Measurements from ENCODE around the gene EHD1.

EHD1 gene

DNA sequence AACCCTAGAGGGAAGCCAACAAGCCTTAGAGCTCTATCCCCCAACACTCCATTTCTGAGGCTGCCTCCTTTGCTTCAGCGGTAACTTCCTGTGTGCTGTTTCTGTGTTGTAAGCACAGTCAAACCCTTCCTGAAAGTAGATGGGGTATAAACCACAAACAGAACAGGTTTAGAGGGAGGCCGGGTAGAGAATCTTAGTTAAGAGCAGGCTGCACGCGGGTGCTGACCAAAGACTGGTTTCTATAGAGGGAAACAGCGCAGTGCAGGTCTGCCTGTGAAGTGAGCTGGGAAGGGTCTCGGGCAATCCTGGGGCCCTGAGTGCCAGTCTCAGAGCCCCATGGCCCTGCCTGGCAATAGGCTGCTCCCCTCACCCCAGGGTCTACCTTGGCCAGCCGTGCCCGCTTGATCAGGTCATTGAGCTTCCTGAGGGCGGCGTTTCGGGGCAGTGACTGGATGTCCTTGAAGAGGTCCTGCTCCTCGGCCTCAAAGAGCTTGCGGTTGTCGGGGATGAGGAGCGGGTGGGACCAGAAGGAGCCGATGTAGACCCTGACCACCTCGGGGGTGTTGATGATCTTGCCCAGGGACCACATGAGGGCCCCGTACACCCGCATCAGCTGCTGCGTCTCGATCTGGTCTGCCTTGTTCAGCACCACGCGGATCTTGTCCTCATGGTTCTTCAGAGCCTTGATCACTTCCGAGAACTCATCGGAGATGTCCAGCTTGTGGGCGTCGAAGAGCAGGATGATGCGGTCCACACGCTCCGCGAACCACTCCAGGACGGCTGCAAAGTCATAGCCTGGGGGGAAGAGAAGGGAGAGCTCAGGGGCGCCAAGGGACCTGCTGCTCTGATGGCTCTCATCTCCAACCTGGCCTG is 18.6 kb downstream of the EHD1 start:
- DNase-seq (ENCODE audit: insufficient read length, low spot score) (no peak), FAIRE-seq (no peak)

DNA sequence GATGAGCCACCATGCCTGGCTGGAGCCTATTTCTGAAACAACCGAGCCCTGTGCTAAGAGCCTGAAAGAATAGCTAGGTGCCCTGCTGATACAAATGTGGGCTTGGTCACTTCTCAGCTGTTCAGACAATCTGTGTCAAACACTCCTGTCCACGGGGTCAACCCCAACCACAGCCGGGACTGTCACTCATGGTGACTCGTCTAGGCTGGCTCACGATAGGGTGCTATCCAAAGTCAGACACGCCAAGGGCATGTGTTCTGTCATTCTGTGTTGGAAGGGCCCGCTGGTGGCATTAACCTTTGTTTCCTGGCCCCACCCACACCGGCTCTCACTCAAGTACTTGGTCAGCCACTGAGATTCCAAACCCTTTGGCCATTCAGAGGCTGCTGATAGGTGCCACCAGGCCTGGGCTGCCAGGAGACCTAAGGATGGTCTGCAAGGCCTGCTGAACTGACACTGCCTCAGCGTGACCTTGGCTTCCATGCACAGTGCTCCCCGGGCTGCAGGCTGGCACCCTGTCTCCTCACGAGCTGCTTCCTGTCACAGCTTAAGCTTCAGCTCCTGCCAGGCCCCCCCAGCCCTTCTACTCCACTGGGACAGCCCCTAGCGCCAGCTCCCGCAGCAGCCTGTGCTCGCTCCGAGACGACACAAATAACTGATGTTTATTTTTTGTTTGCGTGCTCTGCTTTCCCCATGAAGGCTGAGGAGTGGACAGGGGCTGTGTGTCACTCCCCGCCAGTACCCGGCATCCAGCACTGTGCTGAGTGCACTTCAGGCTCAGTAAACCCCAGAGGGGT is 19.8 kb downstream of the EHD1 start:
- DNase-seq (ENCODE audit: insufficient read length, low spot score) (no peak), FAIRE-seq (no peak)

DNA sequence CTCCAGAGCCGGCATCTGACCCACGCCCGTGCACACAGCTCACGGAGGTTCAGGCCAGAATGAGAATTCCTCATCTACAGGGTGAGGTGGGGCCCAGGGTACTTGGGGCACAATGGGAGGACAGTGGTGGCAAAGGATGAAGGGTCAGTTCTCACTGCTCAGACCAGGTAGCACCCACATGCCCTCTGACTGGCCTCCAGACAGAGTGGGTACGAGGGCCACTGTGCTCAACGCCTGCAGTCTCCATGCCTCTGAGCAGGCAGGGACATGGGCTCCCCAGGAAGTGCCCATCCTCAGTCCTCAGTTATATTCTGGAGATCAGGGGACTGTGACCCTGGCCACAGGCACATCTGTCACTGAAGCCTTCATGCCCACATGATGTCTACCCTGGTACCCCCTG is 20.9 kb downstream of the EHD1 start:
- DNase-seq (ENCODE audit: insufficient read length, low spot score) (no peak), FAIRE-seq (no peak)

GRCh38 chr11:64856382-64857227 is 21.8 kb downstream of the EHD1 start:
- peak; percentile 53 for DNase-seq (ENCODE audit: insufficient read length, low spot score)

GRCh38 chr11:64855596-64856304 is 22.7 kb downstream of the EHD1 start:
- FAIRE-seq (no peak), DNase-seq (ENCODE audit: insufficient read length, low spot score) (no peak)

More at GRCh38 chr11:64856382-64857227, 21.8 kb downstream of the EHD1 start:
- FAIRE-seq: peak; percentile 60

GRCh38 chr11:64854534-64855502 is 23.6 kb downstream of the EHD1 start:
- DNase-seq (ENCODE audit: insufficient read length, low spot score) (peak; percentile 91), FAIRE-seq (peak; percentile 82)

DNA sequence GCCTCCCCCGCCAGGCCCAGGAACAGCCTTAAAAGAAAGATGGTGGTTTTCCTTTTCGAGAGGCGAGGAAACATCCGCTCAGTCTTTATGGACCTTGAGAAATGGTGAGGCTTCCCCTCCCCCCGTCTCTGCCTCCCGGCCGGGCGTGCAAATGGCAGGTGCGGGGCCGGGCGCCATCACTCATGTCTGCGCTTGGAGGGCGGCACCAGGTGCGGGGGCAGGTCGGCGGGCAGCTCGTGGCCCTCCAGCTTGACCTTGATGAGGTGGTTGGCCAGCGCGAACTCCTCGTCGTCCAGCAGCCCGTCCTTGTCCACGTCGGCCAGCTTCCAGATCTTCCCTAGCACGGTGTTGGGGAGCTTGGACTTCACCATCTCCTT is 24.3 kb downstream of the EHD1 start:
- FAIRE-seq (peak; percentile 48), DNase-seq (ENCODE audit: insufficient read length, low spot score) (no peak)

DNA sequence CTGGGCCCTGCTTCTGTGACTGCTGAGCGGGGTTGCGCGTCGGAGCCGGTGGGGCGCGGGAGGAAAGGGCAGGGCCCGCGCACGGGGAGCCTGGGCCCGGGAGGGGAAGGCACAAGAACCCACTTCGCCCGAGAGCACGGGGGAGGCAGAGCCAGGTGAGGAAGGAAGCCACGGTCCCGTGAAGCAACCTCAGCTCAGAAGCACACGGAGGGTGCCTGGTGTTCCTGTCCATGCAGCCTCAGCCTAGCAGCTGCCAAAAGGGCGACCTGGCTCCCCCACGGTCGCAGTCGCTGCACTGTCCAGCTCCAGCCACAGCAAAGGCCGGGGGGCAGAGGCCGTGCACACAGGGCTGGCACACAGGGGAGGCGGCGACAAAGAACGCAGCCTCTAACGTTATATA is 24.7 kb downstream of the EHD1 start:
- no peak for DNase-seq (ENCODE audit: insufficient read length, low spot score)
- FAIRE-seq: no peak

DNA sequence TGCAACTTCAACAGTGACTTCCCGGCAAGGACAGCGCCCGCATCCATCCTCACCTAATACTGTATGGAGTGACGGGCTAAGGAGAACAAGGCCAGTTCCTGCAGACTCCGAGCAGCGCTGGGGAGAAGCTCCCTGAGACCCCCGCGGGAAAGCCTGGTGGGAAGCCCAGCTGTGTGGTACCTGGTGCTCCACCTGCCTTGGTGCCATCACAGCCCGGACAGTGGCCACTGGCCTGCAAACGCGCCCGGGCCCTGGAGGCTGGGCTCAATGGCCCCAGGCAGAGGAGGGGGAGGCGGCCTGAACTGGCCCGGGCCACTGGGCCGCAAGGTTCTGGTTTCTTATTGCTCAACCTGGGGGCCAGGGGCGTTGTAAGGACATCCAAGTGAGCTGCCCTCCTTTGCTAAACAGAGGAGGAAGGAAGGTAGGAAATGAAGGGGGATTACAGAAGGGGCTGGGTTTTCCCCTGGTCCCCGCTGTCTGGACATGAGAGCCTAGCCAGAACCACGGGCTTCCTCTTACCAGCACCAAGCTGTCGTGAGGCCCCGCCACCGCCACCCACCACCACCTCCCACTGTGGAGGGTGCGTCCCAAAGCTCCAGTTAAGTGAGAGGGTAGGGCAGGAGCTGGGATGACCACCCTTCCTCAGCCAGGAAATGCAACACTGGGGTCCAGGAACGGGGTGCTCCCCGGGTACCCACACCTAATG is 25.5 kb downstream of the EHD1 start:
- no peak for DNase-seq (ENCODE audit: insufficient read length, low spot score)
- FAIRE-seq: no peak

DNA sequence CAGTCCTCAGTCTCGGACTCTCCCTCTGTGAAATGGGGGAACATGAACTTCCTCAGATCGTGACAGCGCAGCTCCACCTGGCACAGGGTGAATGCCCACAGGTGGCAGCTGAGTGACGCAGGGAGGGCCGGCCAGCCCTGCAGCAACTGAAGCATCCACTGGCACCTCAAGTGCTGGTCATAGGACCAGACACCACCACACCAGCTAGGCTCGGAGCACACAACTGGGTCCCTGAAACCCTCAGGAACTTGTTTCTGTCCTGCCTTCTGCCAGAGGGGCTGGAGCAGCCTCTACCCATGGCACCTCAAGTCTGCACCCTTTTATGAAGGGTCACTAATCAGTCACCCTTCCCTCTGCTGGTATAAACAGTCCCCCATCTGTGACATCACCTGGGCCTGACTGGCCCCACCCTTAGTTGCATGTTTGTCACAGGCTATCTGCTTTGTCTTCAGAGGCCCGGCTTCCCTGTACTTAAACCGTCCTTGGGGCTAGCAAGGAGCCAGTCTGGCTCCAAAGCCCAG is 26.5 kb downstream of the EHD1 start:
- FAIRE-seq (no peak), DNase-seq (ENCODE audit: insufficient read length, low spot score) (no peak)

GRCh38 chr11:64850979-64851567 is 27.3 kb downstream of the EHD1 start:
- FAIRE-seq: no peak
- no peak for DNase-seq (ENCODE audit: insufficient read length, low spot score)

GRCh38 chr11:64849598-64850356 is 28.6 kb downstream of the EHD1 start:
- no peak for DNase-seq (ENCODE audit: insufficient read length, low spot score)

DNA sequence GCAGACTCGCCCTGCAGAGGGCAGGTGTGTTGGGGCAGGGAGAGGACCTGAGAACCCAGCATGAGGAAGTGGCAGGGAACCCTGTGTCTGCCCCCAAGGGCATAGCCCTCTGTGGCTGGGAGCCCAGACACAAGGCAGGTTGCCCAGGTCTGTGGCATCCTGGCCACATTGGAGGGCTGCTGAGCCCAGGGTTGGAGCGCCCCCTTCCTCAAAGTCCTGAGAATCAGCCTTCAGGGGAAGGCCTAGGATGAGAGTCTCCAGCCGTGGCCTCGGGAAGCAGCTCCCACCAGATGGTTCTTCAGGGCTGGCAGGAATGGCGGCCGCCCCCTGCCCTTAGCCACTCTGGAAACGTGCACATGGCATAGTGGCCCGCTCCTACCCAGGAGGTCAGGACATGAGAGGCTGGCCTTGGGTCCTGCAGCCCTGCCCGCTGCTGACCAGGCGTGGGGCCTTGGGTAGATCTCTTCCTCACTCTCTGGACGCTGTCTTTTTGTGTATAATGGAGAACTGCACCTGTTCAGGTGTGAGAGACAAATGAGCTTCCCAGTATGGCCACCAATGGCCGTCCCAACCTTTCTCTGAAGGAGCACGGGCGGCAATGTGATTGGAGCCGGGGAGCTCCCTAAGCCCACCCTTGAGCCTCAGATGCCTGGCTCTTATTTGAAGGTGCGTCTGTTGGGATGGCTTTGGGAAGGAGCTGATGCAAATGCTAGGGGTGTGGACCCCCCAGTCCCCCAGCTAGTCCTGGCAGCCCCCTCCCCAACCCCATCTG is 29.4 kb downstream of the EHD1 start:
- no peak for FAIRE-seq
- DNase-seq (ENCODE audit: insufficient read length, low spot score): no peak

More at GRCh38 chr11:64849598-64850356, 28.6 kb downstream of the EHD1 start:
- no peak for FAIRE-seq

GRCh38 chr11:64848214-64848825 is 30.1 kb downstream of the EHD1 start:
- DNase-seq (ENCODE audit: insufficient read length, low spot score): no peak
- FAIRE-seq: no peak

- DNase-seq (ENCODE audit: insufficient read length, low spot score): peak; percentile 91
- FAIRE-seq: peak; percentile 28
These were observed 31.3 kb downstream of the EHD1 start for GRCh38 chr11:64846998-64847666.

Measured in HTR-8/SVneo (cell line).